Prostate gland (tissue), 2 donors: ENCODE results near the gene FUBP3. TPM values are rescaled to one million over a fixed set of nuclear protein-coding genes. Genes with fewer than 3 reads are reported as not detected.

Source experiments
- DNase-seq: peaks from one replicate; pipeline ENCODE4 v3.0.0-alpha.2; 2019; ENCODE audit warnings: low spot score
- H3K27ac ChIP-seq, 2 donors: fragments of 200-600 bp; sonication (generic); 2 replicates each; pipeline ENCODE4 v1.5.1; 2017 to 2019
- H3K27me3 ChIP-seq: fragments of 200-600 bp; sonication (generic); replicated peaks from 2 replicates; pipeline ENCODE4 v1.5.1; 2019; ENCODE audit not compliant: insufficient read depth
- H3K36me3 ChIP-seq, 2 donors: fragments of 200-600 bp; sonication (generic); 1 replicate in 1 of 2; 2 replicates in 1 of 2; pipeline versions ENCODE4 v1.5.1 to v1.8.1; 2017 to 2019
- H3K4me1 ChIP-seq: fragments of 200-600 bp; sonication (generic); replicated peaks from 2 replicates; pipeline ENCODE4 v1.5.1; 2019
- H3K4me3 ChIP-seq, 2 donors: fragments of 200-600 bp; sonication (generic); 2 replicates each; pipeline ENCODE4 v1.5.1; 2017 to 2019
- H3K9me3 ChIP-seq: fragments of 200-600 bp; sonication (generic); 2 replicates; pipeline ENCODE4 v1.5.1; 2017
- CTCF ChIP-seq, 4 experiments: fragments of 200-600 bp in 2 of 4; fragments of 450-650 bp in 2 of 4; sonication (generic) in 2 of 4; IDR thresholded peaks; 1 replicate in 3 of 4; 2 replicates in 1 of 4; pipeline ENCODE4 v1.5.1; 2016 to 2019; ENCODE audit warnings: antibody characterized with exemption in 4 of 4, mild to moderate bottlenecking in 2 of 4, moderate library complexity in 2 of 4
- POLR2A ChIP-seq: fragments of 450-650 bp; IDR thresholded peaks from one replicate; pipeline ENCODE4 v1.6.1; 2016; ENCODE audit warnings: antibody characterized with exemption, mild to moderate bottlenecking
- POLR2AphosphoS5 ChIP-seq: sonication (generic); formaldehyde crosslinking; IDR thresholded peaks from one replicate; pipeline ENCODE4 v1.6.1; 2017; ENCODE audit warnings: antibody characterized with exemption
- WGBS: methylation state at CpG from one replicate; pipeline ENCODE4 v1.1.5; 2018; 5-methylcytosine and 5-hydroxymethylcytosine counted together
- intact Hi-C: fragments of 100-400 bp; cut with DNase I; formaldehyde crosslinking; loops from one replicate; pipeline ENCODE4 v1.14.2; 2022
- total RNA-seq, 2 donors: library from RNA; depleted of rRNA; stranded (reverse); fragments of >200 nt; gene quantifications; one replicate each; pipeline ENCODE4 v1.1.0, GENCODE V29; 2016

The FUBP3 gene
- total RNA-seq, 2 donors from 2014 or later, result 40.4 to 111 TPM

DNA sequence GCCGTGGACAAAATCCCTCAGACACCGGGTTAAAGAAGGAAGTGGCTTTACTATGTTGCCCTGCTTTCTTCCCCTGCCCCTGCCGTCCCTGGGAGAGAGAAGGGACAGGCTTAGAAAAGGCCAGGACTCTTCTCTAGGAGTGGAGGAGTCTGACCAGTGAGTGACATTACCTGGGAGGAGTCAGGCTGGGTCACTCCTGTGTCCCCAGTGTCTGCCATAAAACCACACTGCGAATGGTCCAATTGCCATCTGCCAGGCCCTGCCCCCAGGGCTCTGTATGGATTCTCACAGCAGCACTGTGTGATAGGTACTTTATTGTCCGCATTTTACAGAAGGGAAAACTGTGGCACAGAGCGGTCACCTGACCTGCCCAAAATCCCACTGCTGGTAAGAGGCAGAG is 31.3 kb upstream of the FUBP3 start:
- no peak for DNase-seq
- Histone ChIP-seq H3K9me3 (no peaks in the 10 kb centered on the region), H3K4me1 (no peaks in the 10 kb centered on the region), H3K27me3 (no peaks in the 10 kb centered on the region), H3K36me3 (no peaks in the 10 kb centered on the region), H3K27ac (no peak overlapping the region), H3K4me3 (no peak overlapping the region)
- no peak for TF ChIP-seq POLR2AphosphoS5
- TF ChIP-seq CTCF (IDR thresholded peaks at IDR 0.05), result no peak
- no peak for TF ChIP-seq POLR2A
- intact Hi-C loops, result no loop called here
- 92% methylated on average over 6 of the region's 6 CpGs for WGBS

GRCh38 chr9:130549093-130549735 is 30.2 kb upstream of the FUBP3 start:
- no peak for TF ChIP-seq POLR2A
- no peak for TF ChIP-seq POLR2AphosphoS5
- TF ChIP-seq CTCF (IDR thresholded peaks at IDR 0.05), result no peak
- Histone ChIP-seq H3K9me3 (no peaks in the 10 kb centered on the region), H3K27ac (no peak overlapping the region), H3K4me3 (no peak overlapping the region), H3K27me3 (no peaks in the 10 kb centered on the region), H3K36me3 (no peaks in the 10 kb centered on the region), H3K4me1 (no peaks in the 10 kb centered on the region)
- WGBS, result 91% methylated on average over 5 of the region's 5 CpGs
- DNase-seq, result no peak
- intact Hi-C loops, result no loop called here

DNA sequence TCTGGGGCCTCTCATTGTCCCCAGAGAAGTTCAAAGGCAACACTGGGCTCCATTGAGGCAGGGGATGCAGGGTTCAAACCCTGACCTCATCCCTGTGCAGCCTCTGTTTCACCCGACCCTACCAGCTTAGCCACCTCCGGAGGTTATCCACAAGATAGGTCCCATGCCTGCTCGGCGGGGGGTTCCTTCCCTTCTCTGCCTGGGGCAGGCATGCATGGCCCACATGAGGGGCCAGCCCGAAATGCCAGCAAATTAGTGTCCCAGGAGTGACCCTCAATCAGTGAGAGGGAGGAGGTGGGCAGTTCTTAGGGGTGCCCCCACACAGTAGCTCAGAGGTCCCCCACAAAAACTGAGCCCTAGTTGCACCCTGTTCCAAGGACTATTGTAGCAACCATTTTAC is 24.8 kb upstream of the FUBP3 start:
- WGBS, result 86% methylated on average over 5 of the region's 5 CpGs
- Histone ChIP-seq H3K4me1 (no peaks in the 10 kb centered on the region), H3K4me3 (no peak overlapping the region), H3K27me3 (no peaks in the 10 kb centered on the region), H3K9me3 (no peaks in the 10 kb centered on the region), H3K36me3 (no peaks in the 10 kb centered on the region), H3K27ac (no peak overlapping the region)
- intact Hi-C loops, result no loop called here
- no peak for TF ChIP-seq CTCF (IDR thresholded peaks at IDR 0.05)
- DNase-seq, result no peak

- TF ChIP-seq POLR2AphosphoS5 (no peak), POLR2A (no peak), CTCF (IDR thresholded peaks at IDR 0.05) (no peak)
- H3K27me3 ChIP-seq, result no peaks in the 10 kb centered on the region
- no peaks in the 10 kb centered on the region for H3K36me3 ChIP-seq
- no peak for DNase-seq
- no peaks in the 10 kb centered on the region for H3K4me1 ChIP-seq
- H3K9me3 ChIP-seq, result no peaks in the 10 kb centered on the region
- H3K4me3 ChIP-seq, result no peak overlapping the region
- H3K27ac ChIP-seq, result no peak overlapping the region
- 90% methylated on average over 6 of the region's 6 CpGs for WGBS
- intact Hi-C loops, result no loop called here
Measured at GRCh38 chr9:130555061-130555460, 24.3 kb upstream of the FUBP3 start.

DNA sequence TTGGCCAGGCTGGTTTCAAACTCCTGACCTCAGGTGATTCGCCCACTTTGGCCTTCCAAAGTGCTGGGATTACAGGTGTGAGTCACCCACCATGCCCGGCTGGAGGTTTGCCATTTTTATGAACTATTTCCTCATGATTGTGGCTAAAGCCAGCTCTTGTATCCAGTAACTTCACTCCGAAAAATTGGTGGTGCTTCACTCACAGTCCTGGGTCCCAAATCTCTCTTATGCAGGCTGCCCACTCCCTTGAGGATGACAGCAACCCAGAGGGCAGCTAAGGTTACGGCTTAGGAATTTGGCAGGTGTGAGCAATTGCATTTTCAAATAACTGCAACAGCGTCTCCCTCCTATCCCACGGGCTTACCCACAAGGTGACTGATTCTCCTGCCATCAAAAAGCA is 23.4 kb upstream of the FUBP3 start:
- Histone ChIP-seq H3K27ac (no peak overlapping the region), H3K4me1 (no peaks in the 10 kb centered on the region), H3K9me3 (no peaks in the 10 kb centered on the region), H3K36me3 (no peaks in the 10 kb centered on the region), H3K4me3 (no peak overlapping the region), H3K27me3 (no peaks in the 10 kb centered on the region)
- WGBS, result 60% methylated on average over 6 of the region's 6 CpGs
- TF ChIP-seq CTCF (IDR thresholded peaks at IDR 0.05) (no peak), POLR2AphosphoS5 (no peak), POLR2A (no peak)
- DNase-seq, result no peak
- intact Hi-C loops, result no loop called here
